ENCODE measurements around the gene LDLRAD3.

Gene LDLRAD3

DNA sequence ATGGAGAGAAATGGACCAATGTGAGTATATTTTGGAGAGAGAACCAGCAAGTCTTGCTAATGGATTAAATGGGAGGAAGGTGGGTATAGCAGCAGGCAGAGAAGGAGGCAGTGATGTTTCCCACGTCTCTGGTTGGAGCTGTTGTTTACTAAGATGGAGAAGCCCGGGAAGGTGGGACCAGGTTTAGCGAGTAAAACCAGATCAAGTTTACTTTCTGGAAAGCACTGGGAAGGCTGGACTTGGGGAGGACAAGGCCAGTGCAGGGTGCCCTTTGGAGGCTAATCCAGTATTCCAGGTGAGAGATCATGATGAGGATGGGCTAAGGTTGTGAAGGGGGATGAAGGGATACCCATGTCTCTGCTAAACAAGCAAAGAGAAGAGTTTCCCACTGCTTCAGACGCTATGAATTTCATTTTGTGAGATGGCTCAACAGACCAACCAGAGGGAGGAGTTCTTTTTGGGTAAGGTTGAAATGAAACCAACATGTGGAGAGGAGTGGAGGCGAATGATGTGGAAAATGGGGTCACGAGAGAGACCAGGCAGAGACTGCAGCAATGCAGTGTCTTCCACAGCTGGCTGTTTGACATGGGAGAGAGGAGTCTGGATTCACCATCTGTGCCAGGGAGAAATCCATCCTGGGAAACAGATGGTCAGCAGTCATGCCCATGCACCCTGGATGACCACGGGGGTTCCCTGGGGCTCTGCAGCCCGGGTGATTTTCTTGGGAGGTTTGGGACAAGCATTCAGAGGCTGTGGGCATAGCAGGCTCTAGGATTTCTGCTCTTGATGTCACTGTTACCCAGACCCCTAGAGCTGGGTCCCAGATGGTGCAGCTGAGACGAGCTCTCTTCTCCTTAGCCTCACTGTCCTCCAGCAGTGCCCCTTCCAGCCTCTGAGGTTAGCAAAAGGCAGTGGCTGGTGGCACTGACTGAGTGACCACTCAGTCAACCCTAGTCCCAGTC, 320.4 kb downstream of the LDLRAD3 start:
- no peak for DNase-seq (ENCODE audit: low read depth in 3 of 3, low spot score in 1 of 3)

DNA sequence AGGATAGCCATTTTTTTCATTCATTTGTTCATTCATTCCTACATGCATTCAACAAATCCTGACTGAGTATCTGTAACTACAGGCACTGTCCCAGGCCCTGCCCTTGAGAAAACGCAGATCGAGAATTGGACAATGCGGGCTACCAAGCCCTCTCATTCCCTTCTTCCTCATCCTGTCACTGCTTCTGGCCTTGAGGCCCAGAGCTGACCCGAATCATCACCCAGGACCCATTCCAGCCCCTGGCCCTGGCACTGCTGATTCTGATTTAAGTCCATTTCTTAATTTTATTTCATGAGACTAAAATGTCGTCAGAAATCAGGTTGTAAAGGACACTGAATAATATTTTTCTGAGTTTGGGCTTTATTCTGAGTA, 321.1 kb downstream of the LDLRAD3 start:
- no peak for DNase-seq (ENCODE audit: low read depth in 3 of 3, low spot score in 1 of 3)

GRCh38 chr11:36265793-36266628, 322.1 kb downstream of the LDLRAD3 start:
- DNase-seq (ENCODE audit: low read depth in 3 of 3, low spot score in 1 of 3), result peak; percentile 1 to 49 (median 5)

- DNase-seq (ENCODE audit: low read depth in 3 of 3, low spot score in 1 of 3), result no peak
Measured at GRCh38 chr11:36266767-36267166, 322.9 kb downstream of the LDLRAD3 start.

DNA sequence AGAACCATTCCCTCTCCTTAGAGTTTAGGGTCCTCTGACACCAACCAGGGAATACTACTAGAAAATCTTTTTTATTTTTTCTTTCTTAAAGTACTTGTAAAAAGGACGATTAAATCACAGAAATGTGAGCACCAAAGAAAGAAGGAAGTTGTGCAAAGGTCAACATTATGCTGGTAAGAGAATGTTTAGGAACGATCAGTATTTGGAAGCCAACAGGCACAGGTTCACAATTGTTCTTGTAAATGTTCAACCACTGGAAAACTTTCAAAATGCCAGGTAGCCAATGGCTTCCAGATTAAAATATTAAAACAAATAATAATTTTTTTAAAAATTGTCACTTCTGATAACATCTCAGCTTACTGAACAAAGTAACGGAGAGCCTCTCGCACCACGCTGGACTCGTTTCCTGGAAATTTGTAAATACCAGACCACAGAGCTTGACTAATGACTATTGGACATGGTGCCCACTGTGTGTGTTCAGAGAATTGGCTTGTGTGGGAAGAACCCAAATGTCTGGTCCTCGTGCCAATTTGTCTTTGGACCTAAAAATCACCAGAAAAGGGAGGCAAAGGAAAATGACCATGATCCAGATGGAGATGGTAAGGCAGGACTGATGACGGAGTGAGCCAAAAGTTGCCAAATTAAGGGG, 324.6 kb downstream of the LDLRAD3 start:
- DNase-seq (ENCODE audit: low read depth in 3 of 3, low spot score in 1 of 3), result no peak

- no peak for DNase-seq (ENCODE audit: low read depth in 3 of 3, low spot score in 1 of 3)
Measured at GRCh38 chr11:36270701-36271100, 326.8 kb downstream of the LDLRAD3 start.

DNA sequence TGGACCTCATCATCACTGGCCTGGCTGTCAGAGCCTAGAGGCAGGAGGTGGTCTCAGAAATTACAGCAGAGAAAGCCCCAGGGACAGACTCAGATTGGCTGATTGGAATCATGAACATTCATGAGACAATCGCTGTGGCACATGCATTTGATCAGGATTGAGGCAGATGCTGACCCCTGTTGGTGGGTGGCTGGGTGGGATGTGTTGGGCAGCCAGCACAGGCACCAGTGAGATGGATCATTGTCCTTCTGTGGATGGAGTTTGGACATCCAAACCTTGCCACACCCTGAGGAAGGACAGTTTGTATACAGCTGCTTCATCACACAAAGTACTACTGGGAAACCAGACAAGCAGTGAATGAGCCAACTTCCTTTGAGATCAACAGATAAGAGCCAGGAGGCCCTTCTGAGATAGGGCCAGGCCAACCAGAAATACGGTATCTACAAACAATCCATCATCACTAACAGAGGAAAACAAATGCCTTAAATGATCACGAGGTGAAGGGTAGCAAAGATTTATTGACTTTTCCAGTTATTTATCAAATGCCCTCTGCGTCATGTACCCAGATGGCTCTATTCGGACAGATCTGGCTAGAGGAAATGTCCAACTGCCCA, 328.0 kb downstream of the LDLRAD3 start:
- DNase-seq (ENCODE audit: low read depth in 3 of 3, low spot score in 1 of 3), result no peak

- no peak for DNase-seq (ENCODE audit: low read depth in 3 of 3, low spot score in 1 of 3)
Measured at GRCh38 chr11:36273110-36273509, 329.2 kb downstream of the LDLRAD3 start.

DNA sequence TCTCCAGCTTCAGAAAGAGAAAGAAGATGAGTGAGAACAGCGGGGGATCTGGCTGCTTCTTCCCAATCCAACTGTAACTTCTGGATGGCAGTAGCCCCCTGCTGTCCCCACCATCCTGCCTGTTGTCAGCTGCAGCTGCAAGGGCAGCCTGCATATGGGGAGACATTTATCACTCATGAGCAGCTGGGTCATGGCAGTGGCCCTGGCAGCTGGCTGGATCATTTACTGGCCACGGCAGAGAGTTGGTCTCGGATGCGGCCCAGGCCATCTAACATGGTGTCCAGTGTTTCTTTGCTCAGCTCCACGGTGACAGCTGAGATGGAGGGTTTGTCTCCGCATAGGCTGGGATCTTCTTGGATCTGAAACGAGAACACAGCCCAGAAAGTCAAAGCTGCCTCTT, 330.6 kb downstream of the LDLRAD3 start:
- DNase-seq (ENCODE audit: low read depth in 3 of 3, low spot score in 1 of 3), result no peak

GRCh38 chr11:36278531-36279282, 334.8 kb downstream of the LDLRAD3 start:
- no peak for DNase-seq (ENCODE audit: low read depth in 3 of 3, low spot score in 1 of 3)

GRCh38 chr11:36280531-36280930, 336.7 kb downstream of the LDLRAD3 start:
- no peak for DNase-seq (ENCODE audit: low read depth in 3 of 3, low spot score in 1 of 3)

Data from stimulated activated CD4-positive, alpha-beta T cell treated with anti-CD3 and anti-CD28 coated beads, TNF-alpha, amount 100 ng/mL, for 1 hour (primary cell).